Measurements from ENCODE around the gene SLC25A10.

DNA sequence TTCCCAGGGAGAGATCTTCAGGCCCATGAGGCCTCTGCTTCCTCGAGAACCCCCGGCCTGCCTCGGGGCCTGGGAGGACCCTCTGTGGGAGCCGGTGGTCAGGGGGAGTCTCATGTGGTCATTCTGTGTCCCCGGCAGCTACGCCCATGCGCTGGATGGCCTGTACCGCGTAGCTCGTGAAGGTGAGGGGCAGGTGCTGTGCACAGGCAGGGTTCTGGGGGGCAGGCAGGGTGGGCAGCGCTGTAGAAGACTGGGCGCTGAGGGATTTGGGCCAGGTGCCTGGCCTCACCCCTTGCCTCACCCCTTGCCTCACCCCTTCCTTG, 4.6 kb downstream of the SLC25A10 start:
- TF ChIP-seq, protein P1, sequence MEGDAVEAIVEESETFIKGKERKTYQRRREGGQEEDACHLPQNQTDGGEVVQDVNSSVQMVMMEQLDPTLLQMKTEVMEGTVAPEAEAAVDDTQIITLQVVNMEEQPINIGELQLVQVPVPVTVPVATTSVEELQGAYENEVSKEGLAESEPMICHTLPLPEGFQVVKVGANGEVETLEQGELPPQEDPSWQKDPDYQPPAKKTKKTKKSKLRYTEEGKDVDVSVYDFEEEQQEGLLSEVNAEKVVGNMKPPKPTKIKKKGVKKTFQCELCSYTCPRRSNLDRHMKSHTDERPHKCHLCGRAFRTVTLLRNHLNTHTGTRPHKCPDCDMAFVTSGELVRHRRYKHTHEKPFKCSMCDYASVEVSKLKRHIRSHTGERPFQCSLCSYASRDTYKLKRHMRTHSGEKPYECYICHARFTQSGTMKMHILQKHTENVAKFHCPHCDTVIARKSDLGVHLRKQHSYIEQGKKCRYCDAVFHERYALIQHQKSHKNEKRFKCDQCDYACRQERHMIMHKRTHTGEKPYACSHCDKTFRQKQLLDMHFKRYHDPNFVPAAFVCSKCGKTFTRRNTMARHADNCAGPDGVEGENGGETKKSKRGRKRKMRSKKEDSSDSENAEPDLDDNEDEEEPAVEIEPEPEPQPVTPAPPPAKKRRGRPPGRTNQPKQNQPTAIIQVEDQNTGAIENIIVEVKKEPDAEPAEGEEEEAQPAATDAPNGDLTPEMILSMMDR (IDR thresholded peaks at IDR 0.05; ENCODE audit: extremely low read depth in 1 of 2, insufficient read depth in 1 of 2, low read depth in 1 of 2, low read length in 2 of 2), result no peak
- TF ChIP-seq, protein P2, sequence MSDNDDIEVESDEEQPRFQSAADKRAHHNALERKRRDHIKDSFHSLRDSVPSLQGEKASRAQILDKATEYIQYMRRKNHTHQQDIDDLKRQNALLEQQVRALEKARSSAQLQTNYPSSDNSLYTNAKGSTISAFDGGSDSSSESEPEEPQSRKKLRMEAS (IDR thresholded peaks at IDR 0.05; ENCODE audit: insufficient read depth, insufficient read length), result no peak
- TF ChIP-seq EZH2 (IDR thresholded peaks at IDR 0.05; ENCODE audit: borderline replicate concordance, low read depth, low read length, severe bottlenecking) (no peak), FOS (IDR thresholded peaks at IDR 0.05; ENCODE audit: borderline replicate concordance, insufficient read depth, low read length) (no peak), POLR2A (IDR thresholded peaks at IDR 0.05; ENCODE audit: low read depth, low read length) (no peak)
